Stimulated activated naive CD4-positive, alpha-beta T cell (primary cell): Measurements from ENCODE around the gene KLHDC4.
"Not testable (repeated sequence)": the region's sequence is repeated elsewhere in the genome, so short reads cannot be mapped to it uniquely, and the experiment has no call there.

Experiments
- DNase-seq, 6 experiments: peaks; one replicate each; lab custom pipeline; 2025; lab: John Stamatoyannopoulos, UW

The KLHDC4 gene

DNA sequence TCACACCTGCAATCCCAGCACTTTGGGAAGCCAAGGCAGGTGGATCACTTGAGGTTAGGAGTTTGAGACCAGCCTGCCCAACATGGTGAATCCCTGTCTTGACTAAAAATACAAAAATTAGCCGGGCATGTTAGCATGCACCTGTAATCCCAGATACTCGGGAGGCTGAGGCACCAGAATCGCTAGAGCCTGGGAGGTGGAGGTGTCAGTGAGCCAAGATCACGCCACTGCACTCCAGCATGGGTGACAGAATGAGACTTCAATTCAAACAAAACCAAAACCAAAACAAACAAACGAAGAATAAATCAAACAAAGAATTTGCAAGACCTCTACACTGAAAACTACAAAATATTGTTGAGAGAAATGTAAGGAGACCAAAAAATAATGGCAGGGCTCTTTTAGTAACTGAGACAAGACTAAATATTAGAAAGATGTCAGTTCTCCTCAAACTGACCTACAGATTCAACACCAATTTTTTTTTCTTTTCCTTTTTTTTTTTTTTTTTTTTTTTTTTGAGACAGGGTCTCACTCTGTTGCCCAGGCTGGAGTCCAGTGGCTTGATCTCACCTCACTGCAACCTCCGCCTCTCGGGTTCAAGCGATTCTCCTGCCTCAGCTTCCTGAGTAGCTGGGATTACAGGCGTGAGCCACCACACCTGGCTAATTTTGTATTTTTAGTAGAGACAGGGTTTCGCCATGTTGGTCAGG, 23.1 kb upstream of the KLHDC4 start:
- not testable (repeated sequence) for DNase-seq

- DNase-seq: not testable (repeated sequence)
These were observed 21.8 kb upstream of the KLHDC4 start for GRCh38 chr16:87787451-87788091.

- no peak for DNase-seq
These were observed 19.0 kb upstream of the KLHDC4 start for GRCh38 chr16:87784812-87785211.

- no peak for DNase-seq
These were observed 16.2 kb upstream of the KLHDC4 start for GRCh38 chr16:87782033-87782432.

DNA sequence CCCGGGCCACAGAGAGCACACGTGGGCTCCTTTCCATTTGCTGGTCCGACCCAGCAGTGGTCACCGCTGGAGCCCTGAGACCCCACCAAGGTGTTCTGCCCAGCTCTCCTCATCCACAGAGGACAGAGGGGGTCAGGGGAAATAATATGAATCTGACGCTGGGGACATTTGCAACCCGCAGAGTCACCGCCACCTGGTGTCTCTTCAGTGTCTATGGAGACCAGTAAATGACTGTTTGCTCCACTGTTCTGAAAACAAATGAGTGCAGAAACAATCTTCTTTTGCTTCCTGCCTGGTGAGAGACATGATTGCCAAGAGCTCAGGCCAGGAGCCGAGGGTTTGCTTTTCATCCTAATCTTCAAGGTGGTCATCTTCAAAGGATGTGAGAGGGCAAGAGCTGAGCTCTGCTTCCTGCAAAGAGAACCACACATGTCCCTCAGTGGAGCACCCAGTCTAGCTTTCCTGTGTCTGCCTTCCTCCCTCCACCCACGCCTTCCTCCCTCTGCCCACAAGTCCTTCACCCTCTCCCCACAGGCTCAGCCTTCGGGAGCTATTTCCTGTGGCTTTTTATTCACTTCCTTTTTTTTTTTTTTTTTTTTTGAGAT, 14.7 kb upstream of the KLHDC4 start:
- peak in 5 of 6 experiments; percentile 7 to 27 (median 15) for DNase-seq

DNA sequence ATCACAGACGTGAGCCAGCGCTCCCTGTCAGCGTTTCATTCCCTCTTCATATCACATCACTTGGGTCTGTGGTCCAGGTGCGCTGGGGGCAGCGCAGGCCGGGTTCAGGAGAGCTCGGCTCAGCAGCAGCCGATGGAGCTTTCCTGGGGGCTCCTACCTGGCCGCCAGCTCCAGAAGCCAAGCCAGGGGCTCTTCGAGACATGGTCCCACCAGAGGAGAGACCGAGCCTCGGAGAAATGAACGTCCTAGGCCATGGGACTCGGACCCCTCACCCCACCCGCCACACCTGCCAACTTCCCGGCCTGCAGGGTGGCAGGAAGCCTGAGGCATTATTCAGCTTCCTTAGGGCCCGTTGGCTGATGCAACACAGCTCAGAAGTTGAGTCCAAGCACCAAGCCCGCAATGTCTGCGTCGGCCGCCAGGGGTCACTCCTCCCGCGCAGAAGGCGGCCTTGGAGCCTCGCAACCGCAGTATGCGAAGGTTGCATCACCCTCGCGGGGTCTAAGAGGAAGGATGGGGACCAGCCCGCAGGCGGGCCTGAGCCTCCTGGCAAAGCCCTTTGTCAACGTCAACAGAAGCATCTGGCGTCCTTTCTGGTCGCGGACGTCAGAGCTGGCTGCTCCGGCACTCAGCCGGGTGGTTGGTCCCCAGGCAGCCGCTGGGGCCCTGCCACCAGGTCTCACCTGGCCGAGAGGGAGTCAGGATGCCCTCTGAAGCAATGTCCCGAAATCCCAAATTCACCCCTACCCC, 13.2 kb upstream of the KLHDC4 start:
- peak; percentile 74 to 92 (median 82) for DNase-seq

DNA sequence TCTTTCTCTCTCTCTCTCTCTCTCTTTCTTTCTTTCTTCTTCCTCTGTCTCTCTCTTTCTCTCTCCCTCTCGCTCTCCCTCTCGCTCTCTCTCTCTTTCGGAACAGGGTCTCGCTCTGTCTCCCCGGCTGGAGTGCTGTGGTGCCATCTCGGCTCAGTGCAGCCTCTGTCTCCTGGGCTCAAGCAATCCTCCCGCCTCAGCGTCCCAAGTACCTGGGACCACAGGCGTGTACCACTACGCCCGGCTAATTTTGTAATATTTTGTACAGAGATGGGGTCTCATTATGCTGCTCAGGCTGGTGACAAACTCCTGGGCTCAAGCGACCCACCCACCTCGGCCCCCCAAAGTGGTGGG, 12.7 kb upstream of the KLHDC4 start:
- no peak for DNase-seq

DNA sequence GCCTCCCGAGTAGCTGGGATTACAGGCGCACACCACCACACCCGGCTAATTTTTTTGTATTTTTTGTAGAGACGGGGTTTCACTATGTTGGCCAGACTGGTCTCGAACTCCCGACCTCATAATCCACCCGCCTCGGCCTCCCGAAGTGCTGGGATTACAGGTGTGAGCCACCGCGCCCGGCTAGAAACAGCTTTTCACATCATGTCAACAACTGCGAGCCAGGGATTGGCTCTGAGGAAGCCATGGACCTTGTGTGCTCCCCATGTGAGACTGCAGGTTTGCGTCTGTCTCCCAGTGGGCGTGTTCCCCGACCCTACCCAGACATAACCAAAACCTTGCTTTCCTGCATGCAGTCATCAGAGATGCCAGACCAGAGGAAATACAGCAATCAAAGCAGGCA, 8.1 kb upstream of the KLHDC4 start:
- not testable (repeated sequence) for DNase-seq

- not testable (repeated sequence) for DNase-seq
These were observed 1.7 kb upstream of the KLHDC4 start for GRCh38 chr16:87767456-87767855.

DNA sequence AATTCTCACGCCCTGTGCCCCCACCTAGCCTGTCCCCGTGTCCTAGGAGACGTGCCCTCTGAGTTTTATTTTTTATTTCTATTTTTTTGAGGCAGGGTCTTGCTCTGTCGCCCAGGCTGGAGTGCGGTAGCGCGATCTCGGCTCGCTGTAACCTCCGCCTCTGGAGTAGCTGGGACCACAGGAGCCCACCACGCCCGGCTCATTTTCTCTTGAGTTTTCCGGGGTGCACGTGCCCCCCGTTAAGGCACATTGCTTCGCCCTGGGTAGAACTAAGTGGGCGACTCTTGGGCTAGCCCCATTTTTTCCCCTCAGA, 655 bp upstream of the KLHDC4 start:
- DNase-seq: peak in 1 of 6 experiments; percentile 18

DNA sequence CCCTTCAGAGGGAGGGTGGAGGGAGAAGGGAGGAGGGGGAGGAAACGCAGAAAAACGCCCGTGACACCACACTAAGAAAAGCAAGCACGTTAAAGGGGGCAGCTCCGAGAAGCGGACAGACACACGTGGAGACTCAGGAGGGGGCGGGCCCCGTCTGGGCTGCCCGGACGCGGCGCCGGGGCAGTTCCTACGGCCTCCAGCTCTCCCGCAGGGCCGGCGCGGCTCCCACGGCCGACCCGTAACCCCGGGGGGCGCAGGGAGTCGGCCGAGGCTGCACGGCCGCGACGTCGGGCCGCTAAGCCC, 362 bp downstream of the KLHDC4 start:
- peak in 5 of 6 experiments; percentile 16 to 69 (median 44) for DNase-seq

GRCh38 chr16:87764600-87765472, 950 bp downstream of the KLHDC4 start:
- DNase-seq: peak in 3 of 6 experiments; percentile 30 to 46 (median 38)

GRCh38 chr16:87762620-87763019, 3.2 kb downstream of the KLHDC4 start:
- no peak for DNase-seq

DNA sequence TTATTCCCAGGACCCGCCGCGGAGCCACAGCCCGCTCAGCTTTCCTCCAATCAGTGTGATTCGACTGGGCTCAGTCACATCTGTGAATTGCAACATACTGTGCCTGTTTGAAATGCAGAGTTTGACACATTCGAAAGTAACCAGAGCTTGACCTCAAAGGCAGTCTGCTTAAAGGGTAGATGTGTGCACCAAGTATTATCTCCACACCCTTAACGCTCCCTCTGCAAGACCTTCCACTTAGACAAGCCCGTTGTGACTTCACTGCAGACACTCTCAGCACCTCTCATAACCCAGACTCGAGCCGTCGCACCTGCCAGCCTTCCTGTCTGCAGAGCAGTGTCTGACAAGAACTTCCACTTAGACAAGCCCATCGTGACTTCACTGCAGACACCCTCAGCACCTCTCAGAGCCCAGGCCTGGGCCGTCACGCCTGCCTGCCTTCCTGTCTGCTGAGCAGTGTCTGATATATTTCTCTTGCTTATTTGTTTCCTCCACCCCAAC, 3.7 kb downstream of the KLHDC4 start:
- no peak for DNase-seq

GRCh38 chr16:87761060-87761459, 4.7 kb downstream of the KLHDC4 start:
- DNase-seq: no peak

- DNase-seq: no peak
These were observed 7.9 kb downstream of the KLHDC4 start for GRCh38 chr16:87757841-87758426.

DNA sequence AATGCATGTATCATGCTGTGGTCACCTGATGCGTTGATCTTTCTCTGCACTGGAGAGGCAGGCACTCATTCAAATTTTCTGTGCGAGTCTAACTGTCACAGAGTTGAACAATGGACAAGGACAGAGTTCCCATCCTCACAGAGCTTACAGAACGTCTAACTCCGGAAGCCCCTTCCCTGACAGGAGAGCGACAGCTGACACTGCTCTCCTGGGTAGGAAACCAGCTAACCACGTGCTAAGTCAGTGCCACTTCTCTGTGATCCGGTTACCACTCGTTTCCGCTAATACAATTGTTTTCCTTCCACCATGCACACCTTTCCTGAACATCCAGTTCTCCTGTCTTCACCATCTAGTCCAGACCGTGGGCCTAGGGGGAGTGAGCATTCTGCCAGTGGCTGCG, 11.3 kb downstream of the KLHDC4 start:
- DNase-seq: no peak

DNA sequence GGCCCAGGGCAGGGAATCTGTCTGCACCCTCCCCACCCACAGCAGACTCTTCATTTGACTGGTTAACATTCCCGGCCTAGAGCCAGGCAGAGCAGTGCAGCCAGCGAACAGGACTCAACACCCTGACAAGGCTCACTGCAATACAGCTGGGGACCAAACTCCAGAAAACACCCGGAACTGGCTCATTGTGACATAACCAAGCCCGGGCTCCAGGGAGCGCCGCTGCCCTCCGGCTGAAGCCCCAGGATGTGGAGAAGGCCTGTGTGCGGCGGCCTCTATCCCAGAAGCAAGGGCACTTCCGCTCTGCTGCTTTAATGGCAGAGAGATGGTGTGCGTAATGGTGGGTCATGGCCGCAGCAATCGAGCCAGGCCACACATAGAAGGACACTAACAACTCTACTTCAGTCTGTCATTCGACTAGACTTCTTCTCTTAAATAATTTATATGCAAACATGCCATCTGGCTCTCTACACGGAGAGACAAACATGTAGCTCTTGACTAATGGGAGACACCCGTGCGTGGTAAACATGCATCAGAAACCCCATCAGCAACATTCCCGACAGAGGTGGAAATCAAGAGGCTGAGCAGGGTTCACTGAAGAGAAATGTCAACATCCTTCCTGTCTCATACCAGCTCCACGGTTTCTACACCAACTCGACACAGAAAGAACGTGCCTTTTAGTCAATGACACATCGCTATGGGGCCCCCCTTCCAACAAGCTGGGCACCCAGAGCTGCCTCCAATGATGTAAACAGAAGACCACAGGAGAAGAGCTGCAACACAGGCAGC, 18.0 kb downstream of the KLHDC4 start:
- DNase-seq: no peak

- DNase-seq: no peak
These were observed 19.6 kb downstream of the KLHDC4 start for GRCh38 chr16:87746178-87746577.

DNA sequence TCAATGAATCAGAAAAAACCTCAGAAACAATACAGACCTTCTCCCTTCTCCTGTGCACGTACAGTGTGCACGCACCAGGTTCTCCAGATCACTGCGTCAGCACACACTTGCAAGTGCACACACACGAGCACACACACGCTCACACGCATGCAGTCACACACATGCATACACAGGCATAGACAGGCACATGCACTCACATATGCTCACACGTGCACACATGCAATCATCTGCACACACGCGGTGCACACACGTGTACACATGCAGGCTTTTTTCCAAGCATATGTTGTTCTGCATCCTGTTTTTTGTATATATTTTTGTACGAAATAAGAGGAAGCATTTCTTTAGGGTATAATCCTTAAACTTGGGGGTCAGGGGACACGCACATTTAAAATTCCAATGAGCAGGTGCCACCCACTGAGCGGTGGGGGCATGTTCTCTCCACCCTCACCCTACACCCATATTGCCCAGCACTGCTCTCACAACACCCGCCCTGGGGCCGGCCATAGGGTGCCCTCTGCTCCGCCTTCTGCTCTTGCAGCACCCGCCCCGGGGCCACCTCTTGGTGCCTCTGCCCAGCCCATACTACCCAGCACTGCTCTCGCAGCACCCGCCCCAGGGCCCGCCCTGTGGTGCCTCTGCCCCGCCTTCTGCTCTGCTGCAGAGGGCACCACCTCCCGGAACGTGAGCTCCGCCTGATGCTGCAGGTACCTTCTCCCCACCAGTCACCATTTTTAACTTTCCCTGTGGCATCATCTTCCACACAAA, 20.9 kb downstream of the KLHDC4 start:
- no peak for DNase-seq
